Nephron progenitor cell (in vitro differentiated cells): ENCODE data around the gene TTLL11.
A peak's percentile ranks its signal among the peaks of the same experiment; 100 is the strongest.

Source experiments
- DNase-seq: peaks from one replicate; pipeline ENCODE4 v3.0.0; 2021
- H3K27ac Mint-ChIP-seq: 2 replicates; pipeline ENCODE4 v1.8.0; 2021; ENCODE audit warnings: mild to moderate bottlenecking, moderate library complexity, mixed read lengths
- H3K27me3 Mint-ChIP-seq: 2 replicates; pipeline ENCODE4 v1.8.0; 2021; ENCODE audit warnings: mild to moderate bottlenecking, low read depth, mixed read lengths; ENCODE audit not compliant: poor library complexity
- H3K36me3 Mint-ChIP-seq: 2 replicates; pipeline ENCODE4 v1.8.0; 2021; ENCODE audit warnings: low read depth, mixed read lengths
- H3K4me1 Mint-ChIP-seq: 2 replicates; pipeline ENCODE4 v1.8.0; 2021; ENCODE audit warnings: mixed read lengths
- H3K4me3 Mint-ChIP-seq: 2 replicates; pipeline ENCODE4 v1.8.0; 2021; ENCODE audit warnings: mild to moderate bottlenecking, moderate library complexity, mixed read lengths
- H3K9me3 Mint-ChIP-seq: 2 replicates; pipeline ENCODE4 v1.8.0; 2021; ENCODE audit warnings: mild to moderate bottlenecking, moderate library complexity, mixed read lengths
- TF ChIP-seq, protein P1 (sequence below): fragments of 200-600 bp; sonication (generic); IDR thresholded peaks from 2 replicates; pipeline ENCODE4 v1.5.0; 2021; ENCODE audit warnings: antibody characterized with exemption

Gene TTLL11

DNA sequence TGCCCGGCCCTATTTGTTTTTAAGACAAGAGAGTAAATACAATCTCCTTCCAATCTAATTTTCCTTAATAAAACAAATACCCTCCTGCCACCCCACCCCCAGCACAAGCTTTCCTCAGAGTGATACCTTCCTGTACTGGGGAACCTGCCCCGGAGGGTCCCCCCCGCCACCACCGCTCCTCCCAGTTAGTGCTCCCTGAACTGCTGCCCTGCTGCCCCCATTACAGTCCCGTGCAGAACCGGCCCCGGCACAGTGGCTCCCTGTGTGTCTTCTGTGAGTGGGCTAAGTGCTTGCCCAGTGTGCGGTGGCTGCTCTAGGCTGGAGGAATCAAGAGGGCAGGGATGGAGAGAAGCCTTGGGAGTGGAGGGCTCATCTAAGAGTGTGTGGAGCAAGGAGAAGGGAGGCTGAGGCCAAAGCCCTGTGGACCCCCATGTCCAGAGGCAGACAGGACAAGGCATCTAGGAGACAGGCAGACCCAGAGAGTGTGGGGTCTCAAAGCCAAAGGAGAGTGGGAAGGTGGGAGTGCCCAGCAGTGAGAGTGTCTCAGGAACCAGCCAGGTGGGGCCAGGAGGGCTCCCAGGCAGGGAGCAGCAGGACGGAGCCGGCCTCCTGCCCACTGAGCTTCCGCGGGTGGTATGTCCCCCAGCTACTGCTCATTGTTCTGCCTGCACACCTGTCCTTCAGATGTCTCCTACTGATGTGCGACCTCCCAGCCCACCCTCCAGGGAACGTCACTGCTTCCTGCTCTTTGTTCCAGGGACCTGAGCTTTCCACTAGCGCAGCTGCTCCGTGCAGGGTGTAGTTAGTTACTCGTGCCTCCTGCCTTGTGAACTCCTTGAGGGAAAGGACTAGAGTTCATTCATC is 312.7 kb downstream of the TTLL11 start:
- H3K36me3 Mint-ChIP-seq, result peaks cover 61% of the 10 kb centered on the region
- no peak overlapping the region for H3K27ac Mint-ChIP-seq
- DNase-seq, result no peak
- peaks cover 6% of the 10 kb centered on the region for H3K27me3 Mint-ChIP-seq
- H3K9me3 Mint-ChIP-seq, result peaks cover 4% of the 10 kb centered on the region
- TF ChIP-seq, protein P1, sequence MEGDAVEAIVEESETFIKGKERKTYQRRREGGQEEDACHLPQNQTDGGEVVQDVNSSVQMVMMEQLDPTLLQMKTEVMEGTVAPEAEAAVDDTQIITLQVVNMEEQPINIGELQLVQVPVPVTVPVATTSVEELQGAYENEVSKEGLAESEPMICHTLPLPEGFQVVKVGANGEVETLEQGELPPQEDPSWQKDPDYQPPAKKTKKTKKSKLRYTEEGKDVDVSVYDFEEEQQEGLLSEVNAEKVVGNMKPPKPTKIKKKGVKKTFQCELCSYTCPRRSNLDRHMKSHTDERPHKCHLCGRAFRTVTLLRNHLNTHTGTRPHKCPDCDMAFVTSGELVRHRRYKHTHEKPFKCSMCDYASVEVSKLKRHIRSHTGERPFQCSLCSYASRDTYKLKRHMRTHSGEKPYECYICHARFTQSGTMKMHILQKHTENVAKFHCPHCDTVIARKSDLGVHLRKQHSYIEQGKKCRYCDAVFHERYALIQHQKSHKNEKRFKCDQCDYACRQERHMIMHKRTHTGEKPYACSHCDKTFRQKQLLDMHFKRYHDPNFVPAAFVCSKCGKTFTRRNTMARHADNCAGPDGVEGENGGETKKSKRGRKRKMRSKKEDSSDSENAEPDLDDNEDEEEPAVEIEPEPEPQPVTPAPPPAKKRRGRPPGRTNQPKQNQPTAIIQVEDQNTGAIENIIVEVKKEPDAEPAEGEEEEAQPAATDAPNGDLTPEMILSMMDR, result no peak
- H3K4me1 Mint-ChIP-seq, result peaks cover 55% of the 10 kb centered on the region
- H3K4me3 Mint-ChIP-seq, result no peak overlapping the region

- H3K4me1 Mint-ChIP-seq, result peaks cover 48% of the 10 kb centered on the region
- peaks cover 6% of the 10 kb centered on the region for H3K27me3 Mint-ChIP-seq
- no peak overlapping the region for H3K4me3 Mint-ChIP-seq
- H3K27ac Mint-ChIP-seq, result peak overlapping the region; percentile 55
- DNase-seq, result no peak
- H3K36me3 Mint-ChIP-seq, result peaks cover 62% of the 10 kb centered on the region
- peaks cover 4% of the 10 kb centered on the region for H3K9me3 Mint-ChIP-seq
- TF ChIP-seq, protein P1, result no peak
These were observed 313.6 kb downstream of the TTLL11 start for GRCh38 chr9:121779381-121780117.

DNA sequence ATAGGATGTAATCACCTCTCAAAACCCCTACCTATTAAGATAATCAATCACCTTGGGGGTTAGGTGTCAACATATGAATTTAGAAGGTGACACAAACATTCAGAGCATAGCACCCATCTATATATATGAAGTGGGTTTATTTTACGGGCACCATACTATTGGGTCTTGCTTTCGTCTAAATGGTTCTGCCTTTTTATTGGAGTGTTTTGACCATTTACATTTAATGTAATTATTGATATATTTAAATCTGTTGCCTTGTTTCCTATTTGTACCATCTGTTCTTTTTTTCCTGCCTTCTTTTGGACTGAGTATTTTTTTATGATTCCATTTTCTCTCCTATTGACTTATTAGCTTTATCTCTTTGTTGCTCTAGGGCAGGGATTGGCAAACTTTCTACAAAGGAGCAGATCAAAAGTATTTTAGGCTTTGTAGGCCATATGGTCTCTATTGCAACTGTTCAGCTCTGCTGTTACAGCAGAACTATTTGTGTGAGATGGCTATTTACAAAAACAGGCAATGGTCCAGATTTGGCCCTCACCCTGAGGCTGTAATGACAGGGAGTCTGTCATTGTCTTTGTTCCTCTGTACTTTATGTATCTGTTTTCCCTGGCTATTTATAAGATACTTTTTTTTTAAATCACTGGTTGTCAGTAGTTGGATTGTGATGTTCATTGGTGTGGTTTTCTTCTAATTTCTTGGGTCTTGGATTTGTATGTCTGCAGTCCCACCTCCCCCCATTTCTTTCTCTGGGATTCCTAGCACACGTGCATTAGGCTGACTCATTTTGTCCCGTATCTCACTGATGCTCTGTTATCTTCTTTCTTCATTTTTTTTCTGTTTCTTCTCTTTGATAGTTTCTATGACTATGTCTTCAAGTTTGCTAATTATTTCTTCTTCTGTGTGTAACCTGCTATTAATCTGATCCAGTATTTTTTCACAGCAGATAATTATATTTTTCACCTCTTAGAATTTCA is 314.6 kb downstream of the TTLL11 start:
- Mint-ChIP-seq H3K27me3 (peaks cover 6% of the 10 kb centered on the region), H3K36me3 (peaks cover 62% of the 10 kb centered on the region), H3K27ac (no peak overlapping the region), H3K9me3 (peaks cover 4% of the 10 kb centered on the region), H3K4me3 (no peak overlapping the region), H3K4me1 (peaks cover 38% of the 10 kb centered on the region)
- DNase-seq, result no peak
- TF ChIP-seq, protein P1, result no peak

- peaks cover 4% of the 10 kb centered on the region for H3K9me3 Mint-ChIP-seq
- TF ChIP-seq, protein P1, result no peak
- no peak overlapping the region for H3K27ac Mint-ChIP-seq
- H3K36me3 Mint-ChIP-seq, result peaks cover 63% of the 10 kb centered on the region
- H3K4me3 Mint-ChIP-seq, result no peak overlapping the region
- peaks cover 26% of the 10 kb centered on the region for H3K4me1 Mint-ChIP-seq
- peaks cover 6% of the 10 kb centered on the region for H3K27me3 Mint-ChIP-seq
- DNase-seq, result no peak
These were observed 316.1 kb downstream of the TTLL11 start for GRCh38 chr9:121776739-121777637.
